Activated naive CD4-positive, alpha-beta T cell treated with anti-CD3 and anti-CD28 coated beads, Interleukin-2, amount 10 ng/mL, durations not matched to agents 7 days and 5 days (primary cell): ENCODE data around the gene AFTPH.

Source experiments
- CTCF ChIA-PET: fragments of 350-600 bp; sonication (Branson Sonifier 250); formaldehyde crosslinking; loops from one replicate; lab custom pipeline; 2021; ENCODE audit warnings: antibody characterized with exemption; lab: Charles Lee
- DNase-seq: peaks from one replicate; pipeline ENCODE4 v3.0.0-alpha.2; 2020
- H3K27ac Mint-ChIP-seq: one replicate; pipeline ENCODE4 v1.8.0; 2021; ENCODE audit warnings: mild to moderate bottlenecking, moderate library complexity, mixed read lengths
- H3K27me3 Mint-ChIP-seq: one replicate; pipeline ENCODE4 v1.8.0; 2021; ENCODE audit warnings: mild to moderate bottlenecking, mixed read lengths
- H3K36me3 Mint-ChIP-seq: one replicate; pipeline ENCODE4 v1.8.0; 2021; ENCODE audit warnings: mixed read lengths
- H3K4me1 Mint-ChIP-seq: one replicate; pipeline ENCODE4 v1.8.0; 2021; ENCODE audit warnings: mixed read lengths
- H3K4me3 Mint-ChIP-seq: one replicate; pipeline ENCODE4 v1.8.0; 2021; ENCODE audit warnings: mild to moderate bottlenecking, moderate library complexity, mixed read lengths
- H3K9me3 Mint-ChIP-seq: one replicate; pipeline ENCODE4 v1.8.0; 2021; ENCODE audit warnings: mixed read lengths

The AFTPH gene

DNA sequence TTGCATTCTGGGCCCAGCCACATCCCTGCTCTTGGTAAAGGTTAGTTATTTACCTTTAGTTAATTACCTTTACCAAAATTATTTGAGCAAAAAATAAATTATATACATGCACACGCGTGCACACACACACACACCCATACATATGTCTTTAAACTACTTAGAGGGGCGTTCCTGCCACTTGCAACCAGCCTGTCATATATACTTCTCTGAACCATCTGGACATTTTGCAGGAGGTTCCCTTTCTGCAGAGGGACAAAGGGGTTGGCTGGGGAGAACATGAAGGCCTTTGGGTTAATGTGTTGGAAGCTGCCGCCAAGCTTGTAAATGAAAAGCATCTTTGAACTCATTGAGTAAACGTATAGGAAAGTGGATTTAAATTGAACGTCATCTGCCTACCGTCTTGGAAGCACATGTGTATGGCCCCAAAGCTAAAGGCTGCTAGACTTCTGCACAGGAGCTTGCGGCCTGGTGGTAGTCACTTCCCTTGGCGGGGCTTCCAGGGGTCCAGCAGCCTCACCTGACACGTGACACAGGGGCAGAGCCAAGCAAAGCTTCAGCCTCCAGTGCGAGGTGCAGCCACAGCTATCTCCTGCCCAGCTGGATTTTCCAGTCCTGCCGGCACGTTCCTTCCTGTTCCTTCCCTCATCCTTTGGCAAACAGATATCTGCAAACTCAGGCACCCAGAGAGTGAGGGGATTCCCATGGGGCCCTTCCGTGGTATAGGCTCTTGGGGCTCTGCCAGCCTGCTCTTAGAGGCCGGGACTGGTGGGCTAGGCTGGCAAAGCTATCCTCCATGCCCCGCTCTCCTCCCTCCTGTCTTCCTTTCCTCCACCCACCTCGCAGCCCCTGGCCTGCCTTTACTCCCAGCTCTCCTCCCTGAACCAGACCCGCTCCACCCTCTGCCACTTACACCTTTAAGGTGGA is 83.5 kb downstream of the AFTPH start:
- H3K27ac Mint-ChIP-seq, result peak overlapping the region; percentile 60
- DNase-seq, result peak; percentile 18
- H3K27me3 Mint-ChIP-seq, result peaks cover 37% of the 10 kb centered on the region
- CTCF ChIA-PET, result interaction anchor here (0.7 to 4.7 kb wide), 17 partner anchors 9 to 266 kb away, joined by 3 to 26 read pairs (median 4); no protein-coding TSS in a partner anchor
- H3K4me3 Mint-ChIP-seq, result peak overlapping the region; percentile 23
- H3K36me3 Mint-ChIP-seq, result no peaks in the 10 kb centered on the region
- no peaks in the 10 kb centered on the region for H3K9me3 Mint-ChIP-seq
- peaks cover 33% of the 10 kb centered on the region for H3K4me1 Mint-ChIP-seq

DNA sequence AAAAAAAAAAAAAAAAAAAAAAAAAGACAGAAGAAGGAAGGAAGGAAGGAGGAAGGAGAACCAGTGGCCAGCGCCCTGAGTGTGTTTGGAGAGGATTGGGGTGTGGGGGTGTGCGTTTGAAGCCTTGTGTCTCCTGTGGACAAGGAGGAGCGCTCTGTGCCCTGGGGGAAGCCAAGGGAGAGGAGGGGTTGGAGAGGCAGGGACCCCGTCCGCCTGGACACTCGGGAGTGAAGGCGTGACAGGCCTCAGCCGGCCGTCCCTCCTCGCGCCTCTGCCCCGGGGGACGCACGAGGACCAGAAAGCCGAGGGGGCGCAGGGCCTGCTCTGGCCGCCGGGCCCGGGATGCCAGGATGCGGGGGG is 84.7 kb downstream of the AFTPH start:
- Mint-ChIP-seq H3K9me3 (no peaks in the 10 kb centered on the region), H3K4me3 (peak overlapping the region; percentile 62), H3K4me1 (peaks cover 33% of the 10 kb centered on the region), H3K36me3 (no peaks in the 10 kb centered on the region), H3K27me3 (peaks cover 45% of the 10 kb centered on the region), H3K27ac (no peak overlapping the region)
- CTCF ChIA-PET, result interaction anchor here (0.6 to 4.7 kb wide), 11 partner anchors 8 to 295 kb away, joined by 3 to 26 read pairs (median 3); partner anchors contain the start of gene SERTAD2
- no peak for DNase-seq

DNA sequence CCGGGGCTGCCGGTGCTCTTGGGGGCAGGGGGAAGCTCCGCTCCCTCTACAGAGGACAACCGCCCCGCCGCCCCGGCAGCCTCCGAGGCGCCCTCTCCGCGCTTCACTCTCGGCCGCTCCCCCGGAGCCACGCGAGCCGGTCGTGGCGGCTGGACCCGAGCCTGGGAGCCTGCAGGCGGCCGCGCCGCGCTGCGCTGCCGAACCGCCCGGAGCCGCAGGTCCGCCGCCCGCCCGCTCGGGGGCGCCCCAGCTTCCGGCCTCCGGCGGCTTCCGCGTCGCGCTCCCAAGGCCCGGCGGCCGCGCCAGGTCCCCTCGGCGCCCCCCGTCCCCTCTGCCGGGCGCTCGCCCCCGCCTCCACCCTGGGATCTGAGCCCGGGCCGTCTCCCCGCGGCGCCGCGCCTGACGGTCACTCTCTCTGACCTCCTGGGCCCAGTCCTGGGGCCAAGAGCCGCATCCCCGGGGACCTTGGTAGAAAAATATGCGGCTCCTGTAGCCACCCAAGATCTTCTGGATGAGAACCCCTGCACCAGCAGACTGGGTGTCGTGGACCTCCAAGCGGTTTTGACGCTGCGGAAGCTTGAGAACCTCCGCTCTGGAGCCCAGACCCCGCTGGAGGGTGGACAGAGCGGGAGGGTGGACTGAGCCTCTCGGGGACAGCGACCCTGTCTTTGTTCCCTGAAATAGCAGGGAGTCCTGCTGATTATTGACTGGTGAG is 85.3 kb downstream of the AFTPH start:
- peak; percentile 75 for DNase-seq
- H3K4me1 Mint-ChIP-seq, result peaks cover 33% of the 10 kb centered on the region
- peak overlapping the region; percentile 72 for H3K4me3 Mint-ChIP-seq
- no peaks in the 10 kb centered on the region for H3K9me3 Mint-ChIP-seq
- H3K27ac Mint-ChIP-seq, result no peak overlapping the region
- peaks cover 45% of the 10 kb centered on the region for H3K27me3 Mint-ChIP-seq
- CTCF ChIA-PET, result interaction anchor here (0.6 to 4.7 kb wide), 14 partner anchors 7 to 295 kb away, joined by 3 to 26 read pairs (median 4); partner anchors contain the start of gene SERTAD2
- H3K36me3 Mint-ChIP-seq, result no peaks in the 10 kb centered on the region

DNA sequence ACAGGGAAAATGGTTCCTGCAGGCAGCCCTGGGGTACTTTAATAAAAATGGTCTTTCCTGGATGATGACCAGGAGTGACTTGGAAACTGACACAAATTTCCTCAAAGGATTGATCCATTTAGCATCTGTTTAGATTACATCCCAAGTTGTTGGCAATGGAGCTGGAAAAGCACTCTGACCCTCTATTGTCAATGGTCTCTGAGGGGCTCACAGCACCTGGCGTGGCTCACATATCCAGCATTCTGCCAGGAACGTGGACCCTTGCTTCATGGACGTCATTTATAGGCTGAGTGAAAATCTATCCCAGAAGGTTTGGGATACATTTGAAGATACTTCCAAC is 85.8 kb downstream of the AFTPH start:
- no peak for DNase-seq
- H3K27me3 Mint-ChIP-seq, result peaks cover 46% of the 10 kb centered on the region
- peak overlapping the region; percentile 72 for H3K4me3 Mint-ChIP-seq
- H3K36me3 Mint-ChIP-seq, result no peaks in the 10 kb centered on the region
- H3K9me3 Mint-ChIP-seq, result no peaks in the 10 kb centered on the region
- no peak overlapping the region for H3K27ac Mint-ChIP-seq
- CTCF ChIA-PET, result interaction anchor here (0.9 to 2.1 kb wide), 8 partner anchors 12 to 294 kb away, joined by 3 to 8 read pairs (median 4); partner anchors contain the start of gene SERTAD2
- peaks cover 33% of the 10 kb centered on the region for H3K4me1 Mint-ChIP-seq

DNA sequence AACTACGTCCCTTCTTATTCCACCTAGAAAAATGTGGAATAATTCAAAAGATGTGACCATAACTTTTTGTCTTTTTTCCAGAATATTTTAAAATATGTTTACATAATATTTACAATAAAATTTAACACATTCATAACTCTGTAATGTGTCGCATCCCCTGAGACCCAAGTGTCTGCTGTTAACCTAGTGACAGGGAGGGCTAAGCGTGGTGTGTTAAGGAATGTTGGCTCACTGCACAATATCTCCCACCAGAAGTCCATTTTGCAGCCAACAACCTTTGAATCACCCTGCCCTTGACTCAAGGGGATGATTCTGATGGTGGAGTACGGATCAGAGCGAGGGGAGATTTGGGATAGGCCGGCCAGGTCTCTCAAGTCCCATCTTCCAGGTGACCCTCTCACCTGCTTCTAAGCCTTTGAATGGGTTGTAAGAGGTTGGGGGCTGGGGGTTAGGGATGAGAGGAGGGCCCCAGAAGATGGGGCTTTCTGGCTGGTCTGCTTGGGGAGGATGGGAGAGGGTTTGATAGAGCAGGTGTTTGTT is 86.3 kb downstream of the AFTPH start:
- no peak overlapping the region for H3K27ac Mint-ChIP-seq
- peaks cover 50% of the 10 kb centered on the region for H3K27me3 Mint-ChIP-seq
- H3K4me1 Mint-ChIP-seq, result peaks cover 33% of the 10 kb centered on the region
- CTCF ChIA-PET, result interaction anchor here (0.9 to 1.3 kb wide), 3 partner anchors 11 to 280 kb away, joined by 3 to 4 read pairs (median 4); no protein-coding TSS in a partner anchor
- peak; percentile 15 for DNase-seq
- no peak overlapping the region for H3K4me3 Mint-ChIP-seq
- no peaks in the 10 kb centered on the region for H3K36me3 Mint-ChIP-seq
- H3K9me3 Mint-ChIP-seq, result no peaks in the 10 kb centered on the region

DNA sequence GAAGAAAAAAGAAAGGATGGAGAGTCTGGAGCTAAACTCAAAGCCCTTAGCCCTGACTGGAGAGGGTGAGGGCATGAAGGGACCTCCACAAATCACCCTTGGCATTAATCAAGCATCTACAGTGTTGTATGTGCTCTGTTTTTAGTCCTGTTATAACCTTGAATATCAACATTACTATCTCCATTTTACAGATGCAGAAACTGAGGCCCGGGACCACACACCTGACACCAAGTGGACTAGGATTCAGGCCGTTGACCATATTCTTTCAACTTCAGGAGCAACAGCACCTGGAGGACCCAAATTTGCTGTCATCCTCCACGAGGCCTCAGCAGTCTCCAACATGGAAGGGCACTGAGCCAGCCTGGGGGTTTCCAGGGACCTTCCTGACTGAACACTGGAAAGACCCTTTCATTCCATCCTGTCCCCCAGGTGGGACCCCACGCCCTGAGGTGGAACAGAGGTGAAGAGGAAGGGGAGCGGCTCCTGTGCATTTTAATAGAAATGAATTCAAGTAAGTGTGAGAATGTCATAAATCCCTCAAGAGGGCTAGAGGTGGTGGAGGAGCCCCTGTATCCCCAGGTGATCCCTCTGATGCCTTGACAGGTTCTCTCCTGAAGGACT is 88.6 kb downstream of the AFTPH start:
- CTCF ChIA-PET, result interaction anchor here (1.5 kb wide), 1 partner anchor 219 kb away, joined by 4 read pairs; no protein-coding TSS in a partner anchor
- Mint-ChIP-seq H3K4me1 (peaks cover 16% of the 10 kb centered on the region), H3K9me3 (no peaks in the 10 kb centered on the region), H3K36me3 (no peaks in the 10 kb centered on the region), H3K27me3 (peaks cover 60% of the 10 kb centered on the region), H3K27ac (no peak overlapping the region), H3K4me3 (no peak overlapping the region)
- DNase-seq, result peak; percentile 12

DNA sequence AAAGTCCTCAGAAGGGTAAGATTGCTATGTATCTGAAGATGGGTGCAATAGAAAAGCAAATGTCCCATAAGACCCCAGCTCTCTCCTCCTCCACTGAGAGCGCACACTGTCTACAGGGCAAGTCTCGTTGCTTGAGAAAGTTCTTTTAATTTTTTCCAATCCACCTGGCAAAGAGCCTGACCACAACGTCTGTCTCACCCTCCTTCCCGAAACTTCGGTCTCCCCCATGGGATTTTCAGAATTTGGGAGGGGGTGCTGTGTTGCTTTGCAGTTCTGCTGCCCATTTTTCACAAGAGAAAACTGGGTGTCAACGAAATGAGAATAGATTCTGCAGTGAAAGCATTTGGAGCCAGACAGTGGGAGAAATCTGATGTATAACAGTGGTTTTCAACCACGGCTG is 89.1 kb downstream of the AFTPH start:
- no peak overlapping the region for H3K4me3 Mint-ChIP-seq
- H3K27ac Mint-ChIP-seq, result no peak overlapping the region
- peaks cover 62% of the 10 kb centered on the region for H3K27me3 Mint-ChIP-seq
- CTCF ChIA-PET, result no interaction called here
- no peaks in the 10 kb centered on the region for H3K36me3 Mint-ChIP-seq
- H3K9me3 Mint-ChIP-seq, result no peaks in the 10 kb centered on the region
- peaks cover 11% of the 10 kb centered on the region for H3K4me1 Mint-ChIP-seq
- DNase-seq, result no peak

DNA sequence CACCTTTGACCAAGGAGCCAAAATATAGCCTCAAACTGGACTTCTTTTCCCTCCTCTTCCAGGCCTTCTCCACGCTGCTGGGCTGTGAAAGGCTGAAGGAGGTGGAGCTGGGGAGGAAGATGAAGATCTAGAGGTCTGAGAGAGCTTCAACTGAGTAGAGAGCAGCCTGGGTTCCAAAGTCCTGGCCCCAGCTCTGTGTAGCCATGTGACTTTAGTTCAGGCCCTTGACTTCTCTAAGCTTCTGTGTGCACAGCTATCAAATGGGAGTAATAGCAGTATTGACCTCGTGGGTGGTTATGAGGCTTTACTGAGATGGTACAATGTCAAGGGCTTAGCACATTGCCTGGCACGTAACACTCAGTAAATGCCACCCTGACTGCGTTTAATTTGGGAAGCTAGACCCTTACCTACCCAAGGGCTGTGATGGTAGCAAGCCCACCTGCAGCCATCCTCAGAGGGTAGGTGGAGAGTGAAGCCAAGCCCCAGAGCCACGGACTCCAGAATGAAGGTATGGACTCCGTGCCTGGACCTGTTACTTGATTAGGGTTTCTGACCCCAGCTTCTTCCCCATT is 91.2 kb downstream of the AFTPH start:
- Mint-ChIP-seq H3K27me3 (peaks cover 58% of the 10 kb centered on the region), H3K4me1 (no peaks in the 10 kb centered on the region), H3K9me3 (no peaks in the 10 kb centered on the region), H3K27ac (no peak overlapping the region), H3K4me3 (no peak overlapping the region), H3K36me3 (no peaks in the 10 kb centered on the region)
- DNase-seq, result peak; percentile 10
- CTCF ChIA-PET, result interaction anchor here (1.2 to 5.0 kb wide), 3 partner anchors 8 to 258 kb away, joined by 3 to 26 read pairs (median 4); no protein-coding TSS in a partner anchor

DNA sequence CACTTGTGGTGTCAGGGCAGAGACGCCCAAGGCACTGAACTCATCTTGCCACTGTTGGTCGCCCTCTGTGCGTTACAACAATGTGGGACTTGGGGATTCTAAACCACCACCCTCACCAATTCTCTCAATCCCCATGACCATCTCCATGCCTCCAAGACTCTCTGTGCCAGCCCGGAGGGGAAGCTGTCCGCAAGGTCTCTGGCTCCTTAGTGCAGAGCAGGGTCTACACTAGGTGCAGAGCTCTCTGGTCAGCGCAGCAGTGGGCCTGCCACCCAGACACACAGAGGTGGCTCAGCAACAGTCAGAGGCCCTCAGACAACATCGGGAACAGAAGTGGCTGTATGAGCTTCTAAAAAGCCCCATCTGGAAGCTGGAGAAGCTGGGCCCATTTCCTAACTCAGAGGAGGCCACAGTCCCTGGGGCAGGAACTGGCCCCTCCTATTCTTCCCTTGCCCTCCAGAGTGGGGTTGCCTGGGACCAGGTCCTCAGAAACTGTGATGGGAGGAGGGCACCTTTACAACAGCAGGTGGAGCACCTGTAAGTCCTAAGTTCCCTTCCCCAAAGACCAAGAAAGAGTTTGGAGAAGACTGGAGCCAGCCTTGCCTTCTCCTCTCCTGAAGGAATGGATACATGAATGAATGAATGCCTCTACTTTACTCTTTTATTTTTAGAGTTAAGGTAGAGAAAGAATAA is 91.9 kb downstream of the AFTPH start:
- Mint-ChIP-seq H3K36me3 (no peaks in the 10 kb centered on the region), H3K27ac (no peak overlapping the region), H3K4me1 (no peaks in the 10 kb centered on the region), H3K4me3 (no peak overlapping the region), H3K9me3 (no peaks in the 10 kb centered on the region), H3K27me3 (peaks cover 51% of the 10 kb centered on the region)
- peak; percentile 13 for DNase-seq
- CTCF ChIA-PET, result interaction anchor here (0.8 to 5.0 kb wide), 6 partner anchors 9 to 302 kb away, joined by 3 to 26 read pairs (median 4); partner anchors contain the start of gene AFTPH

DNA sequence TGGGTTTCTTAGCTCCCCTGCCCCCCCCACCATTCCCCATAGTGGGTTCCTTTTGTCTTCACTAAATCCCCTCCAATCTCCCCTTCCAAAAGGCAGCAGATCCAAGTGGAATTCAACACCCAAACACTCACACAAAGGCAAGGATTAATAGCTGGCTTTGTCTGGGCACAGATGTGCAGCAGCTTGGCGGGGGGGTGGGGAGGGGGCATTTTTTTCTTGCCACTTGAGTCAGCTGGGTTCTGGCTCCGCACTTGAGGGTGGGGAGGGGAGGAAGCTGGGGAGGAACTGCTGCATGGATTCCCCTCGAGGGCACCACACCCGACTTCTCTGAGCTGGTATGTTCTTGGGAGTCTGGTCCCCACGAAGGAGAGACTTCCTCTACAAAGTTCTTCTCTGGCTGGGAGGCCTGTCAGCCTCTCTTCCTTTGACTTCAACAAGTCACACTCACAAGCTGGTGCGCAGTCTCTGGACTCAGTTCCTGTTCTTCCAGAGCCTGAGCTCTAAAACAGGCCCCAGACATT is 93.6 kb downstream of the AFTPH start:
- Mint-ChIP-seq H3K27me3 (peaks cover 42% of the 10 kb centered on the region), H3K36me3 (no peaks in the 10 kb centered on the region), H3K27ac (no peak overlapping the region), H3K9me3 (no peaks in the 10 kb centered on the region), H3K4me1 (no peaks in the 10 kb centered on the region), H3K4me3 (no peak overlapping the region)
- DNase-seq, result peak; percentile 19
- CTCF ChIA-PET, result interaction anchor here (1.1 to 5.0 kb wide), 6 partner anchors 10 to 249 kb away, joined by 3 to 26 read pairs (median 5); no protein-coding TSS in a partner anchor

DNA sequence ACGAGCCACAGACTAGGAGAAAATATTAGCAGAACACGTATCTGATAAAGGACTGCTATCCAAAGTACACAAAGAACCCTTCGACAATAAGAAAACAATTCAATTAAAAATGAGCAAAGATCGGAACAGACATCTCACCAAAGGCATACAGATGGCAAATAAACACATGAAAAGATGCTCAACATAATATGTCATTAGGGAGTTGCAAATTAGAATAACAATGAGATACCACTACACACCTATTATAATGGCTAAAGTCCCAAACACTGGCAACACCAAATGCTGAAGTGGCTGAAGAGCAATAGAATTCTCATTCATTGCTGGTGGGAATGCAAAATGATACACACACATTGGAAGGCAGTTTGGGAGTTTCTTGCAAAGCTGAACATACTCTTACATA is 96.5 kb downstream of the AFTPH start:
- CTCF ChIA-PET, result interaction anchor here (1.1 kb wide), 1 partner anchor 13 kb away, joined by 3 read pairs; no protein-coding TSS in a partner anchor
- Mint-ChIP-seq H3K27me3 (peaks cover 49% of the 10 kb centered on the region), H3K36me3 (no peaks in the 10 kb centered on the region), H3K4me1 (no peaks in the 10 kb centered on the region), H3K9me3 (no peaks in the 10 kb centered on the region), H3K27ac (no peak overlapping the region), H3K4me3 (no peak overlapping the region)
- no peak for DNase-seq

DNA sequence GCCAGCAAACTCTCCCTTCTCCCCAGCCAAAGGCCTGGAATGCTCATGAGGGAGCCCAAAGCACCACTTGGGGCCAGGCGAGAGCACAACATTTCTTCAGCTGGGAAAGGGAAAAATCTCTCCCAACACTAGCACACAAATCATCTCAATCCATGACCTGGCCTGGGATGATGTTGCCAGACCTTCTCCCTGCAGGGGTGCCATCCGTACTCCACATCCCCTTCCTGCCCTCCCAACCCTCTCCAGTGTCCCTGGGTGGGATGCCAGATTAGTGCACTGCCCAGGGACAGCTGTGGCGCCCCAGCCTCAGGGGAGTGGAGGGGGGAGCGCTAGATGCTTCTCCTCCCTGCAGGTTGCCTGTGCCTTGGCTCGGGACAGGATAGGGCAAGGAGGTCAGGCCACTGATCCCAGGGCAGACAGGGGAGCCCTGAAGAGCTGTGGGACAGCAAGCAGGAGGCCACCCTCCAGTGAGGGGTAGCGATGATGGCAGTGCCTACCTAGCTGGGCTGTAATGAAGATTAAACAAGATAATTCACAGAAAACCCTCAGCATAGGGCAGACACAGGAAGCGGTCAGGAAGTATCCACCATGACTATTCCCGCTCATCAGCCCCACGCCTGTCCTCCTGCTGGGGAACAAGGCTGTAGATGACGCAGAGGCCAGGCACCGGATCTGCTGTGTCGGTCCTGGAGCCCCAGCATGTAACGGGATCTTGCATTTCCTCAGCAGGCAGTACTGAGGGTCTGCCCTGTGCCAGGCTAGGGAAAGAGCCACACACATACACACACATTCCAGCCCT is 98.5 kb downstream of the AFTPH start:
- no peak overlapping the region for H3K27ac Mint-ChIP-seq
- no peaks in the 10 kb centered on the region for H3K9me3 Mint-ChIP-seq
- H3K4me1 Mint-ChIP-seq, result peaks cover 4% of the 10 kb centered on the region
- DNase-seq, result peak; percentile 16
- H3K36me3 Mint-ChIP-seq, result no peaks in the 10 kb centered on the region
- H3K27me3 Mint-ChIP-seq, result peaks cover 40% of the 10 kb centered on the region
- CTCF ChIA-PET, result interaction anchor here (1.0 to 1.4 kb wide), 2 partner anchors 13 to 15 kb away, joined by 4 read pairs; no protein-coding TSS in a partner anchor
- no peak overlapping the region for H3K4me3 Mint-ChIP-seq
